Activated CD8-positive, alpha-beta T cell treated with anti-CD3 and anti-CD28 coated beads for 36 hours (primary cell): Measurements from ENCODE around the gene TRAK1. TPM values are rescaled to one million over a fixed set of nuclear protein-coding genes. Genes with fewer than 3 reads are reported as not detected.

ENCODE experiments used
- ATAC-seq: fragments of 200-7000 bp; cut with Tn5 transposase; one replicate; pipeline ENCODE4 v1.10.0; 2021; ENCODE audit warnings: mild to moderate bottlenecking, moderate library complexity
- CTCF ChIA-PET: fragments of 350-600 bp; sonication (Branson Sonifier 250); formaldehyde crosslinking; loops from one replicate; lab custom pipeline; 2021; ENCODE audit warnings: antibody characterized with exemption; lab: Charles Lee
- POLR2A ChIA-PET: fragments of 350-600 bp; sonication (Branson Sonifier 250); formaldehyde crosslinking; loops from one replicate; lab custom pipeline; 2021; ENCODE audit warnings: antibody characterized with exemption; lab: Charles Lee
- DNase-seq: peaks from one replicate; pipeline ENCODE4 v3.0.0-alpha.2; 2020
- H3K27ac Mint-ChIP-seq: one replicate; pipeline ENCODE4 v1.8.0; 2021; ENCODE audit warnings: mild to moderate bottlenecking, mixed read lengths
- H3K27me3 Mint-ChIP-seq: one replicate; pipeline ENCODE4 v1.8.0; 2021; ENCODE audit warnings: mixed read lengths
- H3K36me3 Mint-ChIP-seq: one replicate; pipeline ENCODE4 v1.8.0; 2021; ENCODE audit warnings: low read depth, mixed read lengths
- H3K4me1 Mint-ChIP-seq: one replicate; pipeline ENCODE4 v1.8.0; 2021; ENCODE audit warnings: low read depth, mixed read lengths
- H3K4me3 Mint-ChIP-seq: one replicate; pipeline ENCODE4 v1.8.0; 2021; ENCODE audit warnings: mild to moderate bottlenecking, moderate library complexity, mixed read lengths
- H3K9me3 Mint-ChIP-seq: one replicate; pipeline ENCODE4 v1.8.0; 2021; ENCODE audit warnings: mixed read lengths
- CTCF ChIP-seq: fragments of 200-600 bp; IDR thresholded peaks from one replicate; pipeline ENCODE4 v1.8.0; 2022; ENCODE audit warnings: antibody characterized with exemption, mild to moderate bottlenecking
- intact Hi-C: fragments of 100-400 bp; cut with micrococcal nuclease; formaldehyde crosslinking; loops from one replicate; pipeline ENCODE4 v1.10.0; 2022
- total RNA-seq, 2 experiments: library from RNA; stranded (reverse); gene quantifications; one replicate each; pipeline ENCODE4 v1.2.3, GENCODE V29; 2021

The TRAK1 gene
- total RNA-seq, 2 experiments from 2014 or later, result 24.1 to 24.3 TPM

- DNase-seq (no peak), ATAC-seq (no peak)
- H3K27me3 Mint-ChIP-seq, result no peaks in the 10 kb centered on the region
- H3K9me3 Mint-ChIP-seq, result no peaks in the 10 kb centered on the region
- H3K4me3 Mint-ChIP-seq, result no peak overlapping the region
- intact Hi-C loops, result no loop called here
- TF ChIP-seq CTCF, result no peak
- H3K36me3 Mint-ChIP-seq, result no peaks in the 10 kb centered on the region
- H3K4me1 Mint-ChIP-seq, result peaks cover 26% of the 10 kb centered on the region
- POLR2A ChIA-PET, result no interaction called here
- CTCF ChIA-PET, result no interaction called here
- no peak overlapping the region for H3K27ac Mint-ChIP-seq
Observed at GRCh38 chr3:42055291-42055690, 35.9 kb upstream of the TRAK1 start.

- H3K27ac Mint-ChIP-seq, result no peak overlapping the region
- H3K9me3 Mint-ChIP-seq, result no peaks in the 10 kb centered on the region
- H3K36me3 Mint-ChIP-seq, result no peaks in the 10 kb centered on the region
- DNase-seq (no peak), ATAC-seq (no peak)
- ChIA-PET CTCF (no interaction called here), POLR2A (interaction anchor here (1.1 kb wide), 1 partner anchor 9 kb away, joined by 4 read pairs; no protein-coding TSS in a partner anchor)
- no peaks in the 10 kb centered on the region for H3K27me3 Mint-ChIP-seq
- H3K4me3 Mint-ChIP-seq, result no peak overlapping the region
- intact Hi-C loops, result no loop called here
- TF ChIP-seq CTCF, result no peak
- H3K4me1 Mint-ChIP-seq, result peaks cover 19% of the 10 kb centered on the region
Observed at GRCh38 chr3:42056840-42057239, 34.3 kb upstream of the TRAK1 start.

- no peak for ATAC-seq
- Mint-ChIP-seq H3K9me3 (no peaks in the 10 kb centered on the region), H3K27ac (no peak overlapping the region), H3K4me3 (no peak overlapping the region), H3K36me3 (peaks cover 4% of the 10 kb centered on the region), H3K27me3 (no peaks in the 10 kb centered on the region), H3K4me1 (peaks cover 16% of the 10 kb centered on the region)
- DNase-seq, result no peak
- TF ChIP-seq CTCF, result no peak
- intact Hi-C loops, result no loop called here
- ChIA-PET POLR2A (no interaction called here), CTCF (no interaction called here)
Observed at GRCh38 chr3:42057561-42058211, 33.5 kb upstream of the TRAK1 start.

GRCh38 chr3:42061025-42061712 lies 30.0 kb upstream of the TRAK1 start:
- TF ChIP-seq CTCF, result no peak
- no peak for DNase-seq
- ChIA-PET POLR2A (no interaction called here), CTCF (interaction anchor here (1.4 kb wide), 1 partner anchor 63 kb away, joined by 3 read pairs; no protein-coding TSS in a partner anchor)
- Mint-ChIP-seq H3K4me3 (no peak overlapping the region), H3K27ac (no peak overlapping the region), H3K27me3 (no peaks in the 10 kb centered on the region), H3K4me1 (peaks cover 10% of the 10 kb centered on the region), H3K9me3 (no peaks in the 10 kb centered on the region), H3K36me3 (peaks cover 4% of the 10 kb centered on the region)
- ATAC-seq, result no peak
- intact Hi-C loops, result no loop called here

- Mint-ChIP-seq H3K36me3 (peaks cover 4% of the 10 kb centered on the region), H3K27me3 (no peaks in the 10 kb centered on the region), H3K9me3 (no peaks in the 10 kb centered on the region), H3K27ac (no peak overlapping the region), H3K4me1 (peaks cover 17% of the 10 kb centered on the region), H3K4me3 (no peak overlapping the region)
- TF ChIP-seq CTCF, result no peak
- ChIA-PET POLR2A (no interaction called here), CTCF (interaction anchor here (1.4 kb wide), 1 partner anchor 63 kb away, joined by 3 read pairs; no protein-coding TSS in a partner anchor)
- DNase-seq (no peak), ATAC-seq (no peak)
- intact Hi-C loops, result no loop called here
Observed at GRCh38 chr3:42061713-42062380, 29.3 kb upstream of the TRAK1 start.
